Measurements from ENCODE around the gene RBFOX2. TPM values are rescaled to one million over a fixed set of nuclear protein-coding genes. Genes with fewer than 3 reads are reported as not detected.
"Not testable (repeated sequence)": the region's sequence is repeated elsewhere in the genome, so short reads cannot be mapped to it uniquely, and the experiment has no call there.

RBFOX2 gene
- total RNA-seq, 2 experiments from 2014 or later = 1.9 to 2.4 TPM

DNA sequence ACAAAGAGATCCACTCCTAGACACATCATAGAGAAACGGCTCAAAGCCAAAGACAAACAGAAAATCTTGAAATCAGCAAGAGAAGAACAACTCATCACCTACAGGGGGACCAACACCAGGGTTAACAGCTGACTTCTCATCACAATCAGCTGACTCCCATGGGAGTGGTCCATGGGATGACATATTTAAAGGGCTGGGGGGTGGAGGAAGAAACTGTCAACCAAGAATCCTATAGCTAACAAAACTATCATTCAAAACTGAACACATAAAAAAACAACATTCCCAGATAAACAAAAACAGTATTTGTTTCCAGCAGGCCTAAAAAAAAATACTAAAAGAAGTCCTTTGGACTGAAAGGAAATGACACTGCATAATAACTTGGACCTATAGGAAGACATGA is 224.2 kb downstream of the RBFOX2 start:
- no peak for ATAC-seq (ENCODE audit: poor library complexity)
- ChIA-PET POLR2A (no interaction called here), CTCF (no interaction called here)
- no peak for DNase-seq
- Histone ChIP-seq H3K27me3 (ENCODE audit: control insufficient read depth in 1 of 2, insufficient read depth in 2 of 2, low read length in 2 of 2) (no peaks in the 10 kb centered on the region), H3K4me3 (ENCODE audit: low read length) (no peak overlapping the region), H3K9me3 (ENCODE audit: control insufficient read depth in 1 of 2, insufficient read depth in 1 of 2, low read length in 2 of 2) (no peaks in the 10 kb centered on the region), H3K36me3 (ENCODE audit: insufficient read depth, low read length) (no peaks in the 10 kb centered on the region), H3K27ac (ENCODE audit: low read depth in 1 of 2, low read length in 2 of 2) (no peak overlapping the region), H3K4me1 (ENCODE audit: insufficient read depth, low read length) (no peaks in the 10 kb centered on the region)
- Mint-ChIP-seq H3K4me1 (ENCODE audit: low read depth) (no peaks in the 10 kb centered on the region), H3K4me3 (no peak overlapping the region), H3K27ac (no peak overlapping the region), H3K36me3 (ENCODE audit: low read depth) (no peaks in the 10 kb centered on the region), H3K27me3 (no peaks in the 10 kb centered on the region), H3K9me3 (peaks cover 5% of the 10 kb centered on the region)
- intact Hi-C loops (cut with DNase I, micrococcal nuclease) = no loop called here
- TF ChIP-seq, protein P1, sequence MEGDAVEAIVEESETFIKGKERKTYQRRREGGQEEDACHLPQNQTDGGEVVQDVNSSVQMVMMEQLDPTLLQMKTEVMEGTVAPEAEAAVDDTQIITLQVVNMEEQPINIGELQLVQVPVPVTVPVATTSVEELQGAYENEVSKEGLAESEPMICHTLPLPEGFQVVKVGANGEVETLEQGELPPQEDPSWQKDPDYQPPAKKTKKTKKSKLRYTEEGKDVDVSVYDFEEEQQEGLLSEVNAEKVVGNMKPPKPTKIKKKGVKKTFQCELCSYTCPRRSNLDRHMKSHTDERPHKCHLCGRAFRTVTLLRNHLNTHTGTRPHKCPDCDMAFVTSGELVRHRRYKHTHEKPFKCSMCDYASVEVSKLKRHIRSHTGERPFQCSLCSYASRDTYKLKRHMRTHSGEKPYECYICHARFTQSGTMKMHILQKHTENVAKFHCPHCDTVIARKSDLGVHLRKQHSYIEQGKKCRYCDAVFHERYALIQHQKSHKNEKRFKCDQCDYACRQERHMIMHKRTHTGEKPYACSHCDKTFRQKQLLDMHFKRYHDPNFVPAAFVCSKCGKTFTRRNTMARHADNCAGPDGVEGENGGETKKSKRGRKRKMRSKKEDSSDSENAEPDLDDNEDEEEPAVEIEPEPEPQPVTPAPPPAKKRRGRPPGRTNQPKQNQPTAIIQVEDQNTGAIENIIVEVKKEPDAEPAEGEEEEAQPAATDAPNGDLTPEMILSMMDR (IDR thresholded peaks at IDR 0.05) = no peak

DNA sequence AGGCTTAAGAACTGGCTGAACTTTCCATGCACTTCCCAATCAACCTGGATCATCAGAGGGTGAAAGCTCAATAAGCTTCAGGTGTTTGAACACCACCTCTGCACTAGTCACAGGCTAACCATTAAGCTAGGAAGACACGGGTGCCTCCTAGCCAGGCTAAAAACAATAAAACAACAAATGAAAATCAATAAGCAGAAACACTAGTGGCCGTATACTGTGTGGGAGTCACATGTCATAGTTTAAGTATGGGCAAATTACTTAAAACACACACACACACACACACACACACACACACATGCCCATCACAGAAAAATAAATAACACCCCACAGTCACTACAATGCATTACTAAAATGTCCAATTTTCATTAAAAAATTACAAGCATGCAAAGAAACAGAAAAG is 225.7 kb downstream of the RBFOX2 start:
- Histone ChIP-seq H3K27me3 (ENCODE audit: control insufficient read depth in 1 of 2, insufficient read depth in 2 of 2, low read length in 2 of 2) (no peaks in the 10 kb centered on the region), H3K4me3 (ENCODE audit: low read length) (no peak overlapping the region), H3K4me1 (ENCODE audit: insufficient read depth, low read length) (no peaks in the 10 kb centered on the region), H3K36me3 (ENCODE audit: insufficient read depth, low read length) (no peaks in the 10 kb centered on the region), H3K9me3 (ENCODE audit: control insufficient read depth in 1 of 2, insufficient read depth in 1 of 2, low read length in 2 of 2) (no peaks in the 10 kb centered on the region), H3K27ac (ENCODE audit: low read depth in 1 of 2, low read length in 2 of 2) (no peak overlapping the region)
- no peak for ATAC-seq (ENCODE audit: poor library complexity)
- Mint-ChIP-seq H3K4me1 (ENCODE audit: low read depth) (no peaks in the 10 kb centered on the region), H3K9me3 (peaks cover 5% of the 10 kb centered on the region), H3K4me3 (no peak overlapping the region), H3K27ac (no peak overlapping the region), H3K36me3 (ENCODE audit: low read depth) (no peaks in the 10 kb centered on the region), H3K27me3 (no peaks in the 10 kb centered on the region)
- no peak for DNase-seq
- intact Hi-C loops (cut with DNase I, micrococcal nuclease) = no loop called here
- POLR2A ChIA-PET = no interaction called here
- TF ChIP-seq, protein P1 (IDR thresholded peaks at IDR 0.05) = no peak
- CTCF ChIA-PET = no interaction called here

DNA sequence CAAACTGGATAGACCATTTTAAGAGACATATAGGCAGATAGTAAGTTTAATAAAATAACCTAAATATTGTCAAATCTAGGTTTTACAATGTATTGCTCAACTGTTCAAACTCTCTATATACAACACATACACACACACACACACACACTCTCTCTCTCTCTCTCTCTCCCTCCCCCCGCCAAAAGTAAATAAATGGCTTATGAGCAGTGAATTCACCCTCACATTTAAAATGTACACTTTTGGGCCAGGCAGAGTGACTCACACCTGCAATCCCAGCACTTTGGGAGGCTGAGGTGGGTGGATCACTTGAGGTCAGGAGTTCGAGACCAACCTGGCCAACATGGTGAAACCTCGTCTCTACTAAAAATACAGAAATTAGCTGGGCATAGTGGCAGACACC is 227.3 kb downstream of the RBFOX2 start:
- CTCF ChIA-PET; H3K4me1 Mint-ChIP-seq (ENCODE audit: low read depth); H3K27me3 ChIP-seq (ENCODE audit: control insufficient read depth in 1 of 2, insufficient read depth in 2 of 2, low read length in 2 of 2); H3K9me3 Mint-ChIP-seq; POLR2A ChIA-PET; H3K4me1 ChIP-seq (ENCODE audit: insufficient read depth, low read length); H3K36me3 Mint-ChIP-seq (ENCODE audit: low read depth); DNase-seq; H3K36me3 ChIP-seq (ENCODE audit: insufficient read depth, low read length); H3K4me3 ChIP-seq (ENCODE audit: low read length); ATAC-seq (ENCODE audit: poor library complexity); intact Hi-C loops (cut with DNase I, micrococcal nuclease); H3K4me3 Mint-ChIP-seq; H3K27me3 Mint-ChIP-seq; H3K9me3 ChIP-seq (ENCODE audit: control insufficient read depth in 1 of 2, insufficient read depth in 1 of 2, low read length in 2 of 2); H3K27ac ChIP-seq (ENCODE audit: low read depth in 1 of 2, low read length in 2 of 2); H3K27ac Mint-ChIP-seq: not testable (repeated sequence)

DNA sequence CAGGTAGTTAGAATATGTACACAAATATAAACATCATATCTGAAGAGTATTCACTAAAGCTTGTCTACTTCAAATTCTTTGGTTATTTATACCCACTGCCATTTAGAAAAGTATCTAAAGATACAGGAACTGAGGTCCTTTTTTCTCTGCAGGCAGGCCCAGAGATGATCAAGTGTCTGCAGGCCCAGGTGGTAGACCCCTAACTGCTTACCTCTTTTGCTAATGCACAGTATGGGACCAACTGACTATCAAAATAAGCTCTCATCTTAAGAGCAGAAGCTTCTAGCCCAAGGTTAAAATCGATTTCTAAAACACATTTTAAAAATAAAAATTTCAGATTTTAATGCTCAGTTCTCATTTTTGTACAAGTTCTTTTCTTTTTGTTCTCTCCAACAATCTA is 229.5 kb downstream of the RBFOX2 start:
- TF ChIP-seq, protein P1 (IDR thresholded peaks at IDR 0.05) = no peak

More for the DNA sequence above, 229.5 kb downstream of the RBFOX2 start:
- H3K27me3 ChIP-seq (ENCODE audit: control insufficient read depth in 1 of 2, insufficient read depth in 2 of 2, low read length in 2 of 2) = no peaks in the 10 kb centered on the region
- H3K36me3 Mint-ChIP-seq (ENCODE audit: low read depth) = no peaks in the 10 kb centered on the region
- no peaks in the 10 kb centered on the region for H3K4me1 Mint-ChIP-seq (ENCODE audit: low read depth)
- H3K4me1 ChIP-seq (ENCODE audit: insufficient read depth, low read length) = no peaks in the 10 kb centered on the region
- H3K27ac Mint-ChIP-seq = no peak overlapping the region
- no peak overlapping the region for H3K4me3 Mint-ChIP-seq
- H3K27me3 Mint-ChIP-seq = no peaks in the 10 kb centered on the region
- intact Hi-C loops (cut with DNase I, micrococcal nuclease) = no loop called here
- DNase-seq (no peak), ATAC-seq (ENCODE audit: poor library complexity) (no peak)
- H3K4me3 ChIP-seq (ENCODE audit: low read length) = no peak overlapping the region
- POLR2A ChIA-PET = no interaction called here
- CTCF ChIA-PET = interaction anchor here (0.9 kb wide), 1 partner anchor 35 kb away, joined by 4 read pairs; no protein-coding TSS in a partner anchor
- no peak overlapping the region for H3K27ac ChIP-seq (ENCODE audit: low read depth in 1 of 2, low read length in 2 of 2)
- no peaks in the 10 kb centered on the region for H3K36me3 ChIP-seq (ENCODE audit: insufficient read depth, low read length)
- H3K9me3 Mint-ChIP-seq = no peaks in the 10 kb centered on the region
- H3K9me3 ChIP-seq (ENCODE audit: control insufficient read depth in 1 of 2, insufficient read depth in 1 of 2, low read length in 2 of 2) = no peaks in the 10 kb centered on the region
